T-cell (primary cell): ENCODE data around the gene OR6X1. TPM values are rescaled to one million over a fixed set of nuclear protein-coding genes. Genes with fewer than 3 reads are reported as not detected.

ENCODE experiments used
- ATAC-seq, 4 experiments: fragments of 200-7000 bp in 3 of 4; fragments of 150-1000 bp in 1 of 4; cut with Tn5 transposase; replicated peaks in 1 of 4; 1 replicate in 3 of 4; 2 replicates in 1 of 4; pipeline ENCODE4 v1.10.0; 2021; ENCODE audit warnings: moderate library complexity in 3 of 4, mild to moderate bottlenecking in 2 of 4, moderate number of reproducible peaks in 1 of 4
- CTCF ChIA-PET, 2 donors: fragments of 300-600 bp; sonication (Branson Sonifier 250); formaldehyde crosslinking; loops; one replicate each; lab custom pipeline; 2022; ENCODE audit warnings: antibody characterized with exemption in 2 of 2; lab: Charles Lee
- POLR2A ChIA-PET, 2 donors: fragments of 300-600 bp; sonication (Branson Sonifier 250); formaldehyde crosslinking; loops; one replicate each; lab custom pipeline; 2022; ENCODE audit warnings: antibody characterized with exemption in 2 of 2; lab: Charles Lee
- DNase-seq, 35 experiments: peaks; one replicate each; pipeline versions ENCODE4 v3.0.0 to v3.0.0-alpha.2; 2013 to 2023
- H3K27ac ChIP-seq: one replicate; pipeline ENCODE4 v1.5.1; 2013; ENCODE audit warnings: low read length
- H3K27me3 ChIP-seq, 2 experiments: replicated peaks in 1 of 2; 1 replicate in 1 of 2; 2 replicates in 1 of 2; pipeline versions ENCODE4 v1.6.1 to v1.7.0; 2013; ENCODE audit warnings: low read length in 1 of 2, mixed read lengths in 1 of 2; ENCODE audit not compliant: control insufficient read depth in 2 of 2, insufficient read depth in 2 of 2; ENCODE audit errors: extremely low read depth in 1 of 2
- H3K36me3 ChIP-seq, 2 donors: 1 replicate in 1 of 2; 2 replicates in 1 of 2; pipeline versions ENCODE4 v1.6.1 to v1.7.0; 2013; ENCODE audit warnings: low read length in 1 of 2; ENCODE audit not compliant: control insufficient read depth in 2 of 2, insufficient read depth in 1 of 2; ENCODE audit errors: extremely low read depth in 1 of 2
- H3K4me1 ChIP-seq, 2 experiments: 1 replicate in 1 of 2; 2 replicates in 1 of 2; pipeline versions ENCODE4 v1.6.1 to v1.7.0; 2013; ENCODE audit warnings: low read length in 2 of 2, mixed read lengths in 1 of 2; ENCODE audit not compliant: insufficient read depth in 2 of 2, control insufficient read depth in 1 of 2; ENCODE audit errors: extremely low read depth in 1 of 2
- H3K4me3 ChIP-seq, 2 donors: 1 replicate in 1 of 2; 2 replicates in 1 of 2; pipeline versions ENCODE4 v1.5.1 to v1.7.0; 2013; ENCODE audit warnings: mild to moderate bottlenecking in 2 of 2, low read length in 1 of 2, moderate library complexity in 1 of 2; ENCODE audit not compliant: control insufficient read depth in 1 of 2; ENCODE audit errors: extremely low read depth in 1 of 2
- H3K9me3 ChIP-seq: 2 replicates; pipeline ENCODE4 v1.7.0; 2013
- H3K27ac Mint-ChIP-seq, 2 donors: one replicate each; pipeline ENCODE4 v1.8.0; 2020 to 2021; ENCODE audit warnings: mild to moderate bottlenecking in 2 of 2, mixed read lengths in 2 of 2
- H3K27me3 Mint-ChIP-seq, 2 donors: one replicate each; pipeline ENCODE4 v1.8.0; 2021 to 2022; ENCODE audit warnings: mixed read lengths in 2 of 2
- H3K36me3 Mint-ChIP-seq: one replicate; pipeline ENCODE4 v1.8.0; 2021; ENCODE audit warnings: mixed read lengths
- H3K4me1 Mint-ChIP-seq, 3 donors: one replicate each; pipeline ENCODE4 v1.8.0; 2020 to 2022; ENCODE audit warnings: mixed read lengths in 3 of 3, mild to moderate bottlenecking in 1 of 3
- H3K4me3 Mint-ChIP-seq, 3 donors: one replicate each; pipeline ENCODE4 v1.8.0; 2020 to 2022; ENCODE audit warnings: mild to moderate bottlenecking in 3 of 3, mixed read lengths in 3 of 3, moderate library complexity in 3 of 3
- H3K9me3 Mint-ChIP-seq, 3 donors: one replicate each; pipeline ENCODE4 v1.8.0; 2020 to 2022; ENCODE audit warnings: mixed read lengths in 3 of 3
- WGBS: methylation state at CpG from one replicate; pipeline ENCODE4 v1.1.5; 2013; ENCODE audit warnings: missing lambda C conversion rate; ENCODE audit not compliant: insufficient coverage; 5-methylcytosine and 5-hydroxymethylcytosine counted together
- total RNA-seq, 35 experiments: library from RNA in 6 of 35; stranded (reverse) in 6 of 35; fragments of 120-200 nt in 1 of 35; gene quantifications; one replicate each; pipeline versions ENCODE4 v1.2.1 to v1.2.4 and lab custom pipeline; 2013 to 2026

OR6X1 gene
- total RNA-seq, 5 donors from 2014 or later (not counting 1 experiment from before 2014, with no cell fraction given), result not detected

DNA sequence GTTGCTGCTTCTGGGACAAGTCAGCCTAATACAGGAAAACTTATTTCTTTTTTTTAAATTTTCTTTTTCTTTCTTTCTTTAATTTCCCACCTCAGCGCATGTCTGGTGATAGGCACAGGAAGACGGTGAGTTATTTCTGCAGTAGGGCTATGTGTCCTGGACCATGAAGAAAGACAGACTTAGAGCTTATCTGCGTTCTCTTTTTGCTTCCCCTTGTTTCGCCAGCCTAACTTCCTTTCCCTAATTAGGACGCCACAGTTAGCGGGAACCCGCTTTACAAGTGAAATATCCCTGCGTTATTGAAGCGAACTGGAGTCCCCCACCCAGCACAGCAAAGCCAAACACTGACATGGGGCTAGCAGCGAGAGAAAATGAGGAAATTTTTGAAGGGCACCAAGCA lies 43.2 kb upstream of the OR6X1 start:
- DNase-seq (no peak), ATAC-seq (no peak)
- Histone ChIP-seq H3K27me3 (no peaks in the 10 kb centered on the region), H3K36me3 (no peaks in the 10 kb centered on the region), H3K4me1 (no peaks in the 10 kb centered on the region), H3K4me3 (no peak overlapping the region), H3K27ac (no peak overlapping the region), H3K9me3 (no peaks in the 10 kb centered on the region)
- 66% methylated on average over 3 of the region's 10 CpGs for WGBS
- Mint-ChIP-seq H3K27me3 (peaks cover 5 to 6% of the 10 kb centered on the region in 2 donors), H3K36me3 (no peaks in the 10 kb centered on the region), H3K27ac (no peak overlapping the region), H3K4me3 (no peak overlapping the region), H3K4me1 (no peaks in the 10 kb centered on the region), H3K9me3 (no peaks in the 10 kb centered on the region)
- ChIA-PET POLR2A (no interaction called here), CTCF (no interaction called here)

DNA sequence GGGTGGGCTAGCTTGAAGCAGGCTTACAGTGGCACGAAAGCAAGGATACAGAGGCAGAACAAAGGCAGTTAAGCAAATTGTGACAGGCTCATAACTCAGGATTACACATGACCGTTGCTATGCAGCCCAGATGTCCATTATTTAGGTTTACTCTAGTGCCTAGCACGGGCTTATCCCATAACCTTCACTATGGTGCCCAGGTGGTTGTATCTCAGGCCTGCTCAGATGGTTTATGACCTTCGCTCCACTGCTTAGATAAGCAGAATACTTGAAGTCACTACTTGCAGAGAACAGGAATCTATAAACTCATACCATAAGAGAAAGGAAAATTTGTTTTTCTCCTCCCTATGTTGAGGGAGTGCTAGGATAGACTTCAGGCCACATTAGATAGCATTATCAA lies 42.8 kb upstream of the OR6X1 start:
- Mint-ChIP-seq H3K9me3 (no peaks in the 10 kb centered on the region), H3K4me3 (no peak overlapping the region), H3K4me1 (no peaks in the 10 kb centered on the region), H3K27ac (no peak overlapping the region), H3K36me3 (no peaks in the 10 kb centered on the region), H3K27me3 (peaks cover 5 to 6% of the 10 kb centered on the region in 2 donors)
- ChIA-PET CTCF (no interaction called here), POLR2A (no interaction called here)
- Histone ChIP-seq H3K36me3 (no peaks in the 10 kb centered on the region), H3K4me1 (no peaks in the 10 kb centered on the region), H3K9me3 (no peaks in the 10 kb centered on the region), H3K27ac (no peak overlapping the region), H3K4me3 (no peak overlapping the region), H3K27me3 (no peaks in the 10 kb centered on the region)
- no peak for DNase-seq
- WGBS, result 64% methylated on average over 3 of the region's 4 CpGs
- ATAC-seq, result no peak

DNA sequence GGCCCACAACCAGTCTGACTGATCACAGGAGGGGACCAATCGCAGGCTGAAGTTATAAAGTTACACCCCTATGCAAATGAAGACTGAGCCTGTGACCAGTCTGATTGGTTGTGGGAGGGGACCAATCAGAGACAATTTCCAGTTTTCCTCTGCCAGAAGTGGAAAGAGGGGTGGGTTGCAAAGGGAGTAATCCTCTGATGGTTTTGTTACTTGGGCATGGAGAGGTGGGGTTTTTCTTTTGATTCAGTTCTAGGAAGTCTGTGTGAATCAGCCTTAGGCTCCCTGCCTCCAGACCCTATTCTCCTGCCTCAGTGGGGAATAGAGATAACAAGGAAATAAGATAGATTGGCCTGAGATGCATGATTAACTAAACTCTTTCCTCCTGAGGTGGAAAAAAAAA lies 41.9 kb upstream of the OR6X1 start:
- Histone ChIP-seq H3K4me1 (no peaks in the 10 kb centered on the region), H3K4me3 (no peak overlapping the region), H3K9me3 (no peaks in the 10 kb centered on the region), H3K27me3 (no peaks in the 10 kb centered on the region), H3K27ac (no peak overlapping the region), H3K36me3 (no peaks in the 10 kb centered on the region)
- WGBS, result no CpG with 5 or more reads among the region's 1 CpG
- Mint-ChIP-seq H3K4me1 (no peaks in the 10 kb centered on the region), H3K36me3 (no peaks in the 10 kb centered on the region), H3K27ac (no peak overlapping the region), H3K4me3 (no peak overlapping the region), H3K9me3 (no peaks in the 10 kb centered on the region), H3K27me3 (peaks cover 5 to 6% of the 10 kb centered on the region in 2 donors)
- no peak for DNase-seq
- ATAC-seq, result no peak
- ChIA-PET CTCF (no interaction called here), POLR2A (no interaction called here)

DNA sequence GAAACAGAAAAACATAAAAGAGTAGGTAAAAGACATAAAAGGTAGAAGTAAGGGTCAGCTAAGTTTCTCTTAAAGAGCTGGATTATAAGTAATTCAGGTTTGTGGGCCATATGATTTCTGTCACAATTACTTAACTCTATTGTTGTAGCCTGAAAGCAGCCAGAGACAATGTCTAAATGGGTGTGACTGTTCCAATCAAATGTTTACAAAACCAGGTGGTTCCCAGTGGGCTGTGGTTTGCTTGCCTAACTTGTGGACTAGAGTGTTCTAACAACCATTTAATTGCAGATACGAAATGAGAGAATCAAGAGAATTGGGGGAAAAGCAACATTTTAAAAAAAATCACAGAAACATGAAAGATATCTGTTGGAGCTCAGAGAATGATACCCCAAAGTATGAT lies 29.2 kb upstream of the OR6X1 start:
- H3K9me3 Mint-ChIP-seq, result peaks cover 0 to 3% (median 0%) of the 10 kb centered on the region in 3 donors
- Histone ChIP-seq H3K4me3 (no peak overlapping the region), H3K27ac (no peak overlapping the region), H3K27me3 (peaks cover 2 to 6% of the 10 kb centered on the region in 2 experiments), H3K4me1 (no peaks in the 10 kb centered on the region), H3K9me3 (no peaks in the 10 kb centered on the region), H3K36me3 (no peaks in the 10 kb centered on the region)
- ATAC-seq (no peak), DNase-seq (no peak)
- peaks cover 10 to 29% of the 10 kb centered on the region in 2 donors for H3K27me3 Mint-ChIP-seq
- no CpG with 5 or more reads among the region's 1 CpG for WGBS
- ChIA-PET CTCF (no interaction called here), POLR2A (interaction anchor here in 1 of 2 donors (0.6 kb wide), 1 partner anchor 1187 kb away, joined by 3 read pairs; no protein-coding TSS in a partner anchor)
- H3K4me3 Mint-ChIP-seq, result no peak overlapping the region
- no peak overlapping the region for H3K27ac Mint-ChIP-seq
- no peaks in the 10 kb centered on the region for H3K36me3 Mint-ChIP-seq
- H3K4me1 Mint-ChIP-seq, result no peaks in the 10 kb centered on the region

DNA sequence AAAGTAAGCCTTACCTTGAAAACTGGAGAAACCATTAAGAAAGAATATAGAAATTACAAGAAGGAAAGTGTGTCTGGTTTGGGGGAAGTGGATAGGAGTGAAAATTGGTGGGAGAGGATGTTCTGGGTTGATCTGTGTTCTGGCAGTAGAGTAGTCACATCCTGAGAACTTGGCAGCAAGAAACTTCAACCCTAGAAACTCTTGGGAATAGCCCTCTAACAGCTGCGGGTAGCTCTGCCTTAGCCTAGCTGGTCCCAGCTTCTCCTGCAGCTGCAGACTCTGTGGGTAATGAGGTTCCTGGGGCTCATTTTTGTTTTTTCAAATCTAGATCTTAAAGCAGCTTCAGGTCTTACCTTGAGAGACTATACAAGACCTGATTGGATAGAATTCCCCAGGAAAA lies 24.2 kb upstream of the OR6X1 start:
- no peaks in the 10 kb centered on the region for H3K4me1 Mint-ChIP-seq
- no peak overlapping the region for H3K4me3 Mint-ChIP-seq
- no peak overlapping the region for H3K4me3 ChIP-seq
- H3K36me3 Mint-ChIP-seq, result no peaks in the 10 kb centered on the region
- DNase-seq, result no peak
- H3K4me1 ChIP-seq, result no peaks in the 10 kb centered on the region
- H3K27me3 Mint-ChIP-seq, result peaks cover 11 to 14% of the 10 kb centered on the region in 2 donors
- no peaks in the 10 kb centered on the region for H3K9me3 ChIP-seq
- no peak overlapping the region for H3K27ac ChIP-seq
- peaks cover 2 to 6% of the 10 kb centered on the region in 2 experiments for H3K27me3 ChIP-seq
- WGBS, result no CpG with 5 or more reads among the region's 1 CpG
- ChIA-PET CTCF (no interaction called here), POLR2A (no interaction called here)
- H3K27ac Mint-ChIP-seq, result no peak overlapping the region
- ATAC-seq, result no peak
- H3K9me3 Mint-ChIP-seq, result no peaks in the 10 kb centered on the region
- no peaks in the 10 kb centered on the region for H3K36me3 ChIP-seq

DNA sequence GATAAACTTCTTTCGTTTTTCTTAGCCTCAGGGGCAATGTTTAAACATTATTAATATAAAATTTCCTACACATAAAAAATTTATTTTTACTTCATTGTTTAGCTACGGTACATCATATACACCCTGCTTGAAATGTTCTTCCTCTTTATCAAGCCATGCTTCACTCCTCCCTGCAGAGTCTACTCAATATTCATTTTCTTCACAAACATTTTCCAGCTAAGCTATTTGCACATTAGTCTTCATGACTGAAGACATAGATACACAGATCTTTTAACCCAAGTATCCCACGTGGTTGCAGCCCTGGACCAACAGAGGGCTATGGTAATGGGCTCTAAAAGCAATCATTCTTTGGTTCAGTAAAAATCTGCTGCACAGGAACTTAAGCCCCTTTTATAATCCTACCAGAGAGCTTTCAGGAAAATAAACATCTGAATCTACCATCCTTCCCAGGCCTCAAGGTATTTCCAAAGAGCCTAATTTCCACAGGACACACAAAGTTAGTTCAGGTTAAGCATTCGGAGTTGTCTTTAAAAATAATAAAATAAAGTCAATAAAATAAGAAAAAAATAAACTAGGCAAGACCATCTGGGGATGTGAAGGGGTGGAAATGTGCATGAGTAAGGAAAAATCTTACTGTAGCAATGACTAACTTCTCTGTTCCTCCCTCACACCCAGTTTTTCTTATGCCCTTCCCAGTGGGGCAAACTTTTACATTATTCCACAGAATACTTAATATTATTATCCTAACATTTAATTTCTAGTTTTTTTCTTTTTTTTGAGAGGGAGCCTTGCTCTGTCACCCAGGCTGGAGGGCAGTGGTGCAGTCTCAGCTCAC lies 21.6 kb upstream of the OR6X1 start:
- ChIA-PET CTCF (interaction anchor here in 1 of 2 donors (0.5 kb wide), 1 partner anchor 34 kb away, joined by 3 read pairs; the partner anchor contains the start of gene ZNF202), POLR2A (no interaction called here)
- ATAC-seq (no peak), DNase-seq (no peak)
- peaks cover 0 to 2% of the 10 kb centered on the region in 2 experiments for H3K27me3 ChIP-seq
- 57% methylated on average over 2 of the region's 4 CpGs for WGBS
- no peak overlapping the region for H3K27ac ChIP-seq
- no peaks in the 10 kb centered on the region for H3K4me1 ChIP-seq
- peaks cover 7 to 9% of the 10 kb centered on the region in 2 donors for H3K27me3 Mint-ChIP-seq
- no peaks in the 10 kb centered on the region for H3K36me3 Mint-ChIP-seq
- no peaks in the 10 kb centered on the region for H3K9me3 Mint-ChIP-seq
- H3K36me3 ChIP-seq, result no peaks in the 10 kb centered on the region
- no peak overlapping the region for H3K27ac Mint-ChIP-seq
- H3K9me3 ChIP-seq, result no peaks in the 10 kb centered on the region
- no peak overlapping the region for H3K4me3 ChIP-seq
- H3K4me3 Mint-ChIP-seq, result no peak overlapping the region
- H3K4me1 Mint-ChIP-seq, result no peaks in the 10 kb centered on the region
